ENCODE results near the gene ISM1.
"Not testable (repeated sequence)": the region's sequence is repeated elsewhere in the genome, so short reads cannot be mapped to it uniquely, and the experiment has no call there.

The ISM1 gene

DNA sequence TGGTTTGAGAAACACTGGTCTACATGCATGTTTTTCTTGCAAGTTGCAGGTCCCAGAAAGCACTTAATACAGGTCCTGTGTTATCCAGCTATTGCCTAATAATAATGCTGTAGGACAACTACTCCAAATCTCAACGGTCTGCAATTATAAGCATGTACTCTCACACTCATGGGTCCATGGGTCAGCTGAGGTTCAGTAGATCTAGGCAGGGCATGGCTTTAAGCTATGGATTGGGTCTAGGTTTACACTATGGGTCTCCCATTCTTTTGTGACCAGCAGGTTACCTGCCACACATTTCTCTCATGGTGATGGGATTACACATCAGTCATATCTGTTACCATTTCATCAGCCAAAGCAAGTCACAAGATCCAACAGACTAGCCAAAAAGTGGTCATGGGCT lies 13.9 kb downstream of the ISM1 start:
- no peaks in the 10 kb centered on the region for H3K9me3 Mint-ChIP-seq
- no peak overlapping the region for H3K27ac Mint-ChIP-seq
- H3K27me3 Mint-ChIP-seq, result no peaks in the 10 kb centered on the region
- H3K4me1 Mint-ChIP-seq (ENCODE audit: low read depth), result peaks cover 25% of the 10 kb centered on the region
- no peak overlapping the region for H3K4me3 Mint-ChIP-seq
- no peaks in the 10 kb centered on the region for H3K36me3 Mint-ChIP-seq (ENCODE audit: low read depth)

DNA sequence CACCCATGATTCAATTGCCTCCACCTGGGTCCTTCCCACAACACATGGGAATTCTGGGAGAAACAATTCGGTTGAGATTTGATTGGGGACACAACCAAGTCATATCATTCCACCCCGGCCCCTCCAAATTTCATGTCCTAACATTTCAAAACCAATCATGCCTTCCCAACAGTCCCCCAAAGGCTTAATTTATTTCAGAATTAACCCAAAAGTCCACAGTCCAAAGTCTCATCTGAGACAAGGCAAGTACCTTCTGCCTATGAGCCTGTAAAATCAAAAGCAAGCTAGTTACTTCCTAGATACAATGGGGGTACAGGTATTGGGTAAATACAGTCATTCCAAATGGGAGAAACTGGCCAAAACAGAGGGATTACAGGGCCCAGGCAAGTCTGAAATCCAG lies 15.3 kb downstream of the ISM1 start:
- H3K27ac Mint-ChIP-seq; H3K36me3 Mint-ChIP-seq (ENCODE audit: low read depth); H3K9me3 Mint-ChIP-seq; H3K27me3 Mint-ChIP-seq; H3K4me3 Mint-ChIP-seq: not testable (repeated sequence)
- H3K4me1 Mint-ChIP-seq (ENCODE audit: low read depth), result peaks cover 11% of the 10 kb centered on the region

DNA sequence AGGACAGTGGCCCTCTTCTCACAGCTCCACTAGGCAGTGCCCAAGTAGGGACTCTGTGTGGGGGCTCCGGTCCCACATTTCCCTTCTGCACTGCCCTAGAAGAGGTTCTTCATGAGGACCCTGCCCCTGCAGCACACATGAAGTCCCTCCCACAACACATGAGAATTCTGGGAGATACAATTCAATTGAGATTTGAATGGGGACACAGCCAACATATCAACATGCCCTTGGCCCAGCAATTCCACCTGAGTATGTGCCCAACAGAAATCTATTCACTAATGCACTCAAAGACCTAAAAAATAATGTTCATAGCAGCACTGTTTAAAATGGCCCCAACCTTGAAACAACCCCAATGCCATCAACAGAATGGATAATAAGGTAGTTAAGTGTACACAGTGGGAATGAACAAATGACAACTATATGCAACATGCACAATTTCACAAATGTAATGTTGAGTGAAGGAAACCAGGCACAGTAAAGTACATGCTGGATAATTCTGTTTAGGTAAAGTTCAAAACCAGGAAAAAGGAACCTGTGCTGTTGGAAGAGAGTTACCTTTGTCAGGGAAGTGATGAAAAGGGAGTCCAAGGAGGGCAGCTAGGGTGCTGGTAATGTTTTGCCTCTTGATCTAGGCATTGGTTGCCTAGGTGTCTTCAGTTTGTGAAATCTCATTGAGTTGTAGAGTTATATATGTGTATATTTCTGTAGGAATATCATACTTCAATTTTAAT lies 16.1 kb downstream of the ISM1 start:
- Mint-ChIP-seq H3K36me3 (ENCODE audit: low read depth) (no peaks in the 10 kb centered on the region), H3K27ac (no peak overlapping the region), H3K4me3 (no peak overlapping the region), H3K4me1 (ENCODE audit: low read depth) (peaks cover 3% of the 10 kb centered on the region), H3K27me3 (no peaks in the 10 kb centered on the region), H3K9me3 (no peaks in the 10 kb centered on the region)

DNA sequence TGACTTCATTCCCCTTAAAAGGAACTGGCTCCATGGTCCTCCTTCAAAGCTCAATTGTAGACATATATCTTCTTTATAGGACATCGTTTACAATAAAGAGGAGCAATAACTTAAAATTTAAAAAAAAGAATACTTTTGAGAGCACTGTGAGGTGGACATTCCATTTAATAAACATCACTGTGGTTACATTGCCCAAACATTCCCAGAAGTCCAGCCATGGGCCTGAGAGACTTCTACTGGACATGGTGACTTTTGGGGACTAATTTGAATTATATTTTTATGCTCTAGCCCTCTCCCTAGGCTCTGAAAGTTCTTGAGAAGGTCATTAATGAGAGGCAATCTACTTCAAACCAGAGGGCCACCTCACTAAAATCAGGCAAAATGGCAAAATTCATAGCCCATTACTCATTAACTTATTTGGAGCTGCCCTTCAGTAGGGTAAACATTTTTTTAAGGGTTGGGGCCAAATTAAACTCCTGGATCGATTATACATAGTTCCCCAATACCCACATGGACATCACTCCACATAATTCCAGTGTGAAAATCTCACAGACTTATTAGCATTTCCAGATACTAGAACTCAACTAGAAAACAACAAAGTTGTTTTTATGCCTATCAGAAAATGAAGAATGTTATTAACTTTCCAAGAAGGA lies 17.1 kb downstream of the ISM1 start:
- Mint-ChIP-seq H3K4me1 (ENCODE audit: low read depth) (no peaks in the 10 kb centered on the region), H3K27me3 (no peaks in the 10 kb centered on the region), H3K4me3 (no peak overlapping the region), H3K36me3 (ENCODE audit: low read depth) (no peaks in the 10 kb centered on the region), H3K9me3 (no peaks in the 10 kb centered on the region), H3K27ac (no peak overlapping the region)

DNA sequence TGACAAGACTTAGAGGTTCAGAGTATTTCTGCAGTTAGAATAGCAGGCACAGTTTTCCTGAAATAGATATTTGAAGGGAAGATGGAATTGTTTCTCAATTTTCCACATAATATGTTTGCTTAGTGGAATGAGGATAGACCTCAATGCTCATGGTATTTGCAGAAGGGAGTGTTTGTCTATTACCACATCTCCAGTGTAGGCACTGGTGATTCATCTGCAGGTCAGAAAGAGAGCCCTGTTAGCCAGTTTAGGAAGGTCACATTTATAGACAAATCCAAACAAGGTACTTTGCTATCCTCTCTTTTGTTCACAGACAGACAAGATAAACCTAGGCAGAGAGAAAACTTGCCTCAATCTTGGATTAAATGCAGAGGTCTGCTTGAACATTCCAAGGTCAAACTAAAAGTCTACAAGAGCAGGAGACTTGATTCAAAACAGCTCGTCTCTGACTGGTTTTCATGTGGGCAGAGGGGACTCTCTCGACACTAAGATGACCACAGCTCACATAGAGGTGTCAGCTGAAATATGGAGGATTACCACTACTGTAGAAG lies 22.8 kb downstream of the ISM1 start:
- Mint-ChIP-seq H3K4me3 (no peak overlapping the region), H3K9me3 (peaks cover 4% of the 10 kb centered on the region), H3K36me3 (ENCODE audit: low read depth) (peaks cover 5% of the 10 kb centered on the region), H3K4me1 (ENCODE audit: low read depth) (peaks cover 51% of the 10 kb centered on the region), H3K27me3 (no peaks in the 10 kb centered on the region), H3K27ac (no peak overlapping the region)

DNA sequence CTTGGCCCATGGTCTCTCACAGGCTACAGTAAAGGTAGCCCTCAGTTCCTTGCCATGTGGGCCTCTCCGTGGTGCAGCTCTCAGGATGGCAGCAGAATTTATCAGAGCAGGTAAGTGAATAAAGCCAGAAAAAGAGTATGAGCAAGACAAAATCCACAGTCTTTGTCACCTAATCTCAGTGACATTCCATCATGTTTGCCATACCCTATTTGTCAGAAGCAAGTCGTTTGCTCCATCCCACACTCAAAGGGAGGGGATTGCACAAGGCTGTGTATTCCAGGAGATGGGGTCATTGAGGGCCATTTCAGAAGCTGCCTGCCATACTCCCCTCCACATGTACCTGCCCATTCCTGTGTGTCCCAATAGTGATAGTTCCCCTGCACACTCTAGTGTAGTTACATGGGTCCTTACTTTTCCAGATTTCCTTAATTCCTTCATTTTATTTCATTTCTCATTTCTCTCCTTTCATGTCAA lies 24.2 kb downstream of the ISM1 start:
- peaks cover 5% of the 10 kb centered on the region for H3K36me3 Mint-ChIP-seq (ENCODE audit: low read depth)
- peaks cover 65% of the 10 kb centered on the region for H3K4me1 Mint-ChIP-seq (ENCODE audit: low read depth)
- H3K27me3 Mint-ChIP-seq, result no peaks in the 10 kb centered on the region
- H3K9me3 Mint-ChIP-seq, result peaks cover 4% of the 10 kb centered on the region
- no peak overlapping the region for H3K4me3 Mint-ChIP-seq
- H3K27ac Mint-ChIP-seq, result peak overlapping the region; percentile 29

DNA sequence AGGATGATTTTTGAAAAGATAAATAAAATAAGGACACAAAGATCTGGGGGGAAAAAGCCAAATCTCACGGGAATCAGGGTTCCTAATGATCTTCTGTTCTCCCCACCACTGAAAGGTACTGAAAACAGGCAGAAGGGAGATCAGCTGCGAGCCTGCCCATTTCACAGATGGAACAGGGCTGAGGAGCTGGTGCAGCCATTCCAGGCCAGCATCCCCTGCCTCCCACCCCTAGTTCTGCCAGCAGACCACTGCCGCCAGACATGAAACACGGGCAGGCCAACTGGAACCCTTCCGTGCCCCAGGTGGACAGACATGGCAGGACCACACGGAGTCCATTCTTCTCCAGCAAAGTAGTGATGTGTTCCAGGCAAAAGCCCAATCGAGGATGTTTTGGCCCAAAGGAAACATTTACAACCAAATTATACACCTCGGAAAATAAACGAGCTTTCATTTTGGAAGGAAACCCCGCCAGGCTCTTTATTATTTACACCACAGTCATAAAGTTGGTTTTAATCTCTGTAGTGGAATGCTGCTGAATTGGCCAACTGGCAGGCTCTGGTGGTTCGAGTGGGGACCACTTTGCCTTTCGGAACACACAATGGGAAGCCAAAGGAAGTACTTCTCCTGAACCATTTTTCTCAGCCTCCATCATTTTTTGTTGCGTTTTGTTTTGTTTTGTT lies 28.2 kb downstream of the ISM1 start:
- Mint-ChIP-seq H3K36me3 (ENCODE audit: low read depth) (peaks cover 5% of the 10 kb centered on the region), H3K27me3 (no peaks in the 10 kb centered on the region), H3K9me3 (no peaks in the 10 kb centered on the region), H3K27ac (peak overlapping the region; percentile 98), H3K4me1 (ENCODE audit: low read depth) (peaks cover 61% of the 10 kb centered on the region), H3K4me3 (no peak overlapping the region)

DNA sequence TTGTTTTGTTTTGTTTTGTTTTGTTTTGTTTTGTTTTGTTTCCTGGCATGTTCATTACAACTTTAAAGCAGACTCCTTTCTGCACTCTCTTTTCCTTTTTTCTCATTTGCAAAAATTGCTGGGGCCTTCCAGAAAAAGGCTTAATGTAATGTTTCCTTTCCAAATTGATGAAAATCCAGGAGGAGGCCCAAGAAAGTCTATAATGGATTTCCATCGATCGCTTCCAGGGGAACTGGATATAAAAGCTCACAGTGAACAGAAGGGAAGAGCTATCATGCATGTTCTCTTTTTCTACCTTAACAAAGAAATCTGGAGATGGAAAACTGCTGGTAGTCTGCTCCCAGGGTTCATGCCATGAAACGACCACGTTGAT lies 28.7 kb downstream of the ISM1 start:
- H3K36me3 Mint-ChIP-seq (ENCODE audit: low read depth), result peaks cover 5% of the 10 kb centered on the region
- no peaks in the 10 kb centered on the region for H3K27me3 Mint-ChIP-seq
- H3K4me1 Mint-ChIP-seq (ENCODE audit: low read depth), result peaks cover 58% of the 10 kb centered on the region
- H3K4me3 Mint-ChIP-seq, result no peak overlapping the region
- no peaks in the 10 kb centered on the region for H3K9me3 Mint-ChIP-seq
- H3K27ac Mint-ChIP-seq, result peak overlapping the region; percentile 82

DNA sequence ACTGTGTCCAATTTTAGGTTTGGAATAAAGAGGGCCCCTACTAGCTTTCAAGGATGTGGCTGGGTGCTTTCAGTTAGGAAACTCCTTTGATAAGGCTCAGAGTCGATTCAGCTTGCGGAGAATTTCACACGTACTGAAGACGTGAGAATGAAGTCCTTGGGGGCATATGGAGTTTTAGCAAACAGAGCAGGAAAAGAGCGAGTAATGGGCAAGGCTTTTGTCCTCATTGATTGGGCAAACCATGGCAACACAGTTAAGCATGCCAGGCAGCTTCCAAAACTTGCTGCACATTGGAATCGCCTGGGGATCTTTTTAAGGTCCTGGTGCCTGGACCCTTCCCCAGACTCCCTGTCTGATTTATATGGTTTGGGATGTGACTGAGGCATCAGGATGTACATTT lies 29.2 kb downstream of the ISM1 start:
- Mint-ChIP-seq H3K36me3 (ENCODE audit: low read depth) (peaks cover 5% of the 10 kb centered on the region), H3K27me3 (no peaks in the 10 kb centered on the region), H3K9me3 (no peaks in the 10 kb centered on the region), H3K4me1 (ENCODE audit: low read depth) (peaks cover 54% of the 10 kb centered on the region), H3K4me3 (no peak overlapping the region), H3K27ac (no peak overlapping the region)

DNA sequence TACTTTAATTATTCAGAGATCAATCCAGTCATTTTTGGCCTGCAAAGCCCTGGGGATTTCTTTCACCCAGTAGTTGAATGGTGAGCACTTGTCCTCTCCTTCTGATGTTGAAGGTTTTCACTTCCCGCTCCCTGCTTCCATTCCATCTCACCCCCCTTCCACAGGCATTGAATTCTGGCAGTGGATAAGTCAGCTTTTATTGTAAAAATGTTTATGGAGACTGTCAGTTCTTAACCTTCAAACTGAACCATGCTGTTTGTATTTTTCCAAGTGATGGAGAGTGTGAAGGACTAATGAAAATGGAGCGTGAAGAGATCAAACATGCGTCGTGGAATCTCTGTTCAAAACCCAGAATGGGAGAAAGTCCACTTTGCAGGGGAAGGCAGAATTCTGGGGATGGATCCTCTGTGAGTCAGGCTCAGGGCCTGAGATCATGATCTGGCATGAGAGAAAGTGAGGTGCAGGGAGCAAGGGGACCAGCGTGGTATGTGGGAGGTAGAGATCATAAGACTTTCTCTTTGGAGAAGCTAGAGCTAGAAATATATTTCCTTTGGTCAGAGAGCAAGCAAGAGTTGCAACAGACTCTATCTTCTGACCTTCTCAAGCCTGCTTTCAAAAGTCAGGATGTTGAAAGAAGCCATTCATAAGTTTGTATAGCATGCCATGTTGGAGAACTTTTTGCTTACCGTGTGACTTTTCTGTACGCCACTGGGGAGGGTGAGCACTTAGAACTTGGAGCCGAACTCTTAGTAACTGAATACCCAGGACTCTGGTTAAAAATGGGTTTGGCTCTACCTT lies 30.2 kb downstream of the ISM1 start:
- H3K27ac Mint-ChIP-seq, result peak overlapping the region; percentile 4
- peaks cover 44% of the 10 kb centered on the region for H3K4me1 Mint-ChIP-seq (ENCODE audit: low read depth)
- no peaks in the 10 kb centered on the region for H3K9me3 Mint-ChIP-seq
- H3K4me3 Mint-ChIP-seq, result no peak overlapping the region
- H3K36me3 Mint-ChIP-seq (ENCODE audit: low read depth), result peaks cover 5% of the 10 kb centered on the region
- H3K27me3 Mint-ChIP-seq, result no peaks in the 10 kb centered on the region

DNA sequence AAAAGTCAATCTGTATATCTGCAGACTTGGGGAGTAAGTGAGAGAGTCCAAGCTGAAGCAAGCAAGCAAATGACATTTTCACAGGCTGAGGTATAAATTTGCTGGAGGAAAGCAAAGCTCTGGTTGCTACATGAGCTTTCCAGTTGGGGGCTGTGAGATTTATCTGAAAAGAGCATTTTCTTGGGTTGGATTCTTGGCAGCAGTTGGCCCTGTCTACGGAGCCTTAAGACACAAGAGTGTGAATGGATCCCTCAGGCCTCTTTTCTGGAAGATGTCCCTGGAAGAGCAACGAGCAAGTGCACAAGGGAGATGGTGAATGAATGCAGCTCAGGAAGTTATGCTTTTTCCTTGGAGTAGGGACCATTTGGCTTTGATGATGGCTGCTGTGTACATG lies 30.8 kb downstream of the ISM1 start:
- H3K4me3 Mint-ChIP-seq, result no peak overlapping the region
- no peaks in the 10 kb centered on the region for H3K9me3 Mint-ChIP-seq
- H3K36me3 Mint-ChIP-seq (ENCODE audit: low read depth), result peaks cover 5% of the 10 kb centered on the region
- peaks cover 38% of the 10 kb centered on the region for H3K4me1 Mint-ChIP-seq (ENCODE audit: low read depth)
- no peak overlapping the region for H3K27ac Mint-ChIP-seq
- no peaks in the 10 kb centered on the region for H3K27me3 Mint-ChIP-seq

DNA sequence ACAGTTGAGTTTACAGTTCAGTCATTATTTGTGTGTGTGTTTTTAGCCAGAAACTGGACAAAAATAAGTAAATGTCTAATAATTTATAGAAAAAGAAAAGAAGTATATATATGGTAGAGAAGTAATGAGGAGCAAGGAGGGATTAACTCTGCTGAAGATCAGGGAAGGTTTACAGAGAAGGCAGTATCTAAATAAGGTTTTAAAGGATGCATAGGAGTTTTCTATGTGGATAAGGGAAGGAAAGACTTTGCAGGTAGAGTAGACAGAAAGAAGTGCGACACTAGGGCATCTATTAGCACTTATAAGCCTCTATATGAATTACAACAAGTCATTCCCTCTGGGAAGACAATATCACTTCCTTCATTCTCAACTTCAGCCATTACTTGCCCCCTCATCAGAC lies 34.3 kb downstream of the ISM1 start:
- Mint-ChIP-seq H3K27ac (no peak overlapping the region), H3K4me3 (no peak overlapping the region), H3K27me3 (no peaks in the 10 kb centered on the region), H3K36me3 (ENCODE audit: low read depth) (no peaks in the 10 kb centered on the region), H3K9me3 (no peaks in the 10 kb centered on the region), H3K4me1 (ENCODE audit: low read depth) (peaks cover 13% of the 10 kb centered on the region)

DNA sequence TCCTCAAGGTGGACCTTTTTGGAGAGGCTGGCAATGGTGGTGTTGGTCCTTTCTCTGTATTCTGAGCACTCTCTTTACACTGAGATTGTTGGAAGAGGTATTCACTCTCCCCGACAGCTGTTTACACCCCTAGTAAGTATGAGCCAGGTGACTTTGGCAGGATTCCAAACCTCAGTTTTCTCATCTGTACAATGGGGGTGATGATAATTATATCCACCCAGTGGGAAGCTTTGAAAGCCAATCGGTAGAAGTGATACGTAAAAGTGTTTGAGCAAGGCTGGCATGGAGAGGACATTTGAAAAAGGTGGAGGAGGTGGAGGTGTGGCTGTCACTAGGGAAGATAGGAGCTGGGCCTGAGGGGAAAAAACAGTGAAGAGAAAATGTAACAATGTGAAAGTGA lies 35.5 kb downstream of the ISM1 start:
- Mint-ChIP-seq H3K27me3 (no peaks in the 10 kb centered on the region), H3K27ac (no peak overlapping the region), H3K4me3 (no peak overlapping the region), H3K36me3 (ENCODE audit: low read depth) (no peaks in the 10 kb centered on the region), H3K4me1 (ENCODE audit: low read depth) (peaks cover 9% of the 10 kb centered on the region), H3K9me3 (no peaks in the 10 kb centered on the region)

DNA sequence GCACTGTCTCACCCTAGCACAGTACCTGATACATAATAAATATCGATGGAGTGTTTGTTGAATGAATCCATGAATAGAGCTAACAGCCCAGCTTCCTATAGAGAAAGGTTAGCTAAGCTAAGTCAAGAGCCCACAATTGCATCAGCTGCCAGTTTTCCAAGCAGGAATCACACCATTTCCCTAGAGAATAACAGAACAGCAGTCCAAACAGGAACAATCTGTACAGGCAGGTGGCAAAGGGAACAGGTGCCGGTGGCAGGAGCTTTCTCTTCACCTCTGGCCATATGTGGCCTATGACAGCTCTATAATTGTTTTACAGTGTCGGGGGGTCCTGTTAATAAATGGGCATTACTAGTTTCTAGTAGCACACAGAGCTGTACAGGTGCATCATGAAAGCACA lies 38.8 kb downstream of the ISM1 start:
- Mint-ChIP-seq H3K27me3 (no peaks in the 10 kb centered on the region), H3K36me3 (ENCODE audit: low read depth) (no peaks in the 10 kb centered on the region), H3K9me3 (no peaks in the 10 kb centered on the region), H3K4me1 (ENCODE audit: low read depth) (peaks cover 20% of the 10 kb centered on the region), H3K4me3 (no peak overlapping the region), H3K27ac (no peak overlapping the region)
